OCI-LY1 (cell line): ENCODE measurements around the gene STXBP6.

ENCODE experiments used
- H2AFZ ChIP-seq: fragments of 200-600 bp; sonication (generic), shearing (Covaris generic); 2 replicates; pipeline ENCODE4 v1.6.0; 2014; ENCODE audit warnings: antibody characterized with exemption, mild to moderate bottlenecking, low read length
- H3F3A ChIP-seq: fragments of 200-600 bp; sonication (generic), shearing (Covaris generic); 2 replicates; pipeline ENCODE4 v1.6.0; 2014; ENCODE audit warnings: mild to moderate bottlenecking, antibody characterized with exemption, low read length, moderate library complexity; ENCODE audit not compliant: insufficient read depth
- H3K27ac ChIP-seq: fragments of 200-600 bp; sonication (generic); 2 replicates; pipeline ENCODE4 v1.5.1; 2014; ENCODE audit warnings: low read length, mixed run types, mild to moderate bottlenecking, low read depth; ENCODE audit not compliant: poor library complexity, severe bottlenecking
- H3K27me3 ChIP-seq: fragments of 200-600 bp; sonication (generic); 2 replicates; pipeline ENCODE4 v1.6.0; 2014; ENCODE audit warnings: antibody characterized with exemption, mild to moderate bottlenecking, low read length, moderate library complexity; ENCODE audit not compliant: insufficient read depth
- H3K36me3 ChIP-seq: fragments of 200-600 bp; sonication (generic); 2 replicates; pipeline ENCODE4 v1.6.1; 2014; ENCODE audit warnings: mild to moderate bottlenecking, antibody characterized with exemption, low read length, moderate library complexity, mixed read lengths; ENCODE audit not compliant: insufficient read depth
- H3K4me1 ChIP-seq: fragments of 200-600 bp; sonication (generic); 2 replicates; pipeline ENCODE4 v1.5.1; 2014; ENCODE audit warnings: mild to moderate bottlenecking, low read length, moderate library complexity; ENCODE audit not compliant: insufficient read depth, severe bottlenecking
- H3K4me2 ChIP-seq: fragments of 200-600 bp; sonication (generic), shearing (Covaris generic); 2 replicates; pipeline ENCODE4 v1.6.1; 2014; ENCODE audit warnings: low read length
- H3K4me3 ChIP-seq: fragments of 200-600 bp; sonication (generic); 2 replicates; pipeline ENCODE4 v1.5.1; 2014; ENCODE audit warnings: low read length, low read depth, mild to moderate bottlenecking, mixed read lengths; ENCODE audit not compliant: poor library complexity, severe bottlenecking
- H3K79me2 ChIP-seq: fragments of 200-600 bp; shearing (Covaris generic); 2 replicates; pipeline ENCODE4 v1.6.1; 2016; ENCODE audit warnings: mixed run types, low read length, mixed read lengths; ENCODE audit not compliant: insufficient read depth
- H3K9ac ChIP-seq: fragments of 200-600 bp; sonication (generic), shearing (Covaris generic); 2 replicates; pipeline ENCODE4 v1.6.1; 2014; ENCODE audit warnings: mild to moderate bottlenecking, low read length, mixed read lengths
- H3K9me2 ChIP-seq: fragments of 200-600 bp; sonication (generic), shearing (Covaris generic); 2 replicates; pipeline ENCODE4 v1.6.1; 2014; ENCODE audit warnings: low read depth, mild to moderate bottlenecking, low read length, mixed read lengths
- H3K9me3 ChIP-seq: fragments of 200-600 bp; shearing (Covaris generic); 2 replicates; pipeline ENCODE4 v1.6.1; 2014; ENCODE audit warnings: low read length, mixed read lengths
- H4K20me1 ChIP-seq: fragments of 200-600 bp; sonication (generic), shearing (Covaris generic); 2 replicates; pipeline ENCODE4 v1.6.0; 2016; ENCODE audit warnings: mild to moderate bottlenecking, low read length; ENCODE audit not compliant: insufficient read depth
- EZH2 ChIP-seq: fragments of 200-600 bp; sonication (generic), shearing (Covaris generic); IDR thresholded peaks from 2 replicates; pipeline ENCODE4 v1.8.0; 2017; ENCODE audit warnings: borderline replicate concordance, mixed run types, mild to moderate bottlenecking, antibody characterized with exemption, low read length, moderate library complexity, mixed read lengths
- TF ChIP-seq, protein P1 (sequence below): fragments of 200-600 bp; sonication (generic), shearing (Covaris generic); IDR thresholded peaks from 2 replicates; pipeline ENCODE4 v1.5.1; 2017; ENCODE audit warnings: mild to moderate bottlenecking, antibody characterized with exemption, low read length, moderate library complexity, mixed read lengths

Gene STXBP6

DNA sequence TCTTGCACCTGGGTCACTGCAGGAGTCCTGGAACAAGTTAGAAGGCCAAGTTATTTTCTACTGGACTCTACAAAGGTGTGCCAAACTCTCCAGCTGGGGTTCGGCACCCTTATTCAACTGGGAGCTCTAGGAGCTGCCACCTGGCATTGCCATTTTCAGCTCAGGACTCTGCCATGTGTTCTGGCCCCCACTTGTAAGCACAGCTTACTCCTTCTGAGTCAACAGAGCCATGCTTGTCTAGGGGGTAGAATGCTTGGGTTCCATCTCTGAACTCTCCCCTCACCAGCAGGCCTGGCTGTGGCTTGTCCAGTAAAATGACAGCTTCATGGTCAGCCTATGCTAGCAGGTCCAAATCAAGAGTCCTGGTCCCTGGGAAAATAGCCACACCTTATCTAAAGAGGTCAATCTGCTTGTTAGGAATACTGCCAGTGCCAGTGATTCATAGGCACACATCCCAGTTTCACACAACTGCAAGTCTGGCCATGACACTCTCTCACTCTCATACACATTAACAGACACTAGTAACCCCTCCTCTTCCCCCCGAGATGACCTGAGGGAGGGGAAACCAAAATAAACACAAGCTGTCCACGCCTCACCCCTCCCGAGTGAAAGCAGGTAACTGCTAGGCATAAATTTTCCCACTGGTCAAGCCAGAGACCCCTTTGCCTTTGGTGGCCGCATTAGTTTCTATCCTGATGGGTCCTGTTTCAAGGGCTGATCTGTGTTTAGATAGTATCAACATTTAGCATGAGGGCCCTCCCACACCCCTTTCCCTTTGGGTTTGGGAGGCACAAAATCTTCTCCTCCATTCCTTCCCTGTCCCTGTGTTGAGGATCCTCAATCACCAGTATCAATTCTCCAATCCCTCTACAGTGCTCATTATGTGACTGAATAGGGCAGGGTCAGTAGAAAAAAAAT lies 233.7 kb downstream of the STXBP6 start:
- Histone ChIP-seq H3K79me2 (no peaks in the 10 kb centered on the region), H3F3A (no peaks in the 10 kb centered on the region), H3K9me3 (no peaks in the 10 kb centered on the region), H3K4me2 (no peak overlapping the region), H3K27me3 (no peaks in the 10 kb centered on the region), H3K36me3 (no peaks in the 10 kb centered on the region), H3K9ac (no peak overlapping the region), H3K27ac (no peak overlapping the region), H3K4me1 (no peaks in the 10 kb centered on the region), H4K20me1 (no peaks in the 10 kb centered on the region), H3K9me2 (no peaks in the 10 kb centered on the region), H3K4me3 (no peak overlapping the region), H2AFZ (no peak overlapping the region)
- no peak for TF ChIP-seq EZH2
- TF ChIP-seq, protein P1, sequence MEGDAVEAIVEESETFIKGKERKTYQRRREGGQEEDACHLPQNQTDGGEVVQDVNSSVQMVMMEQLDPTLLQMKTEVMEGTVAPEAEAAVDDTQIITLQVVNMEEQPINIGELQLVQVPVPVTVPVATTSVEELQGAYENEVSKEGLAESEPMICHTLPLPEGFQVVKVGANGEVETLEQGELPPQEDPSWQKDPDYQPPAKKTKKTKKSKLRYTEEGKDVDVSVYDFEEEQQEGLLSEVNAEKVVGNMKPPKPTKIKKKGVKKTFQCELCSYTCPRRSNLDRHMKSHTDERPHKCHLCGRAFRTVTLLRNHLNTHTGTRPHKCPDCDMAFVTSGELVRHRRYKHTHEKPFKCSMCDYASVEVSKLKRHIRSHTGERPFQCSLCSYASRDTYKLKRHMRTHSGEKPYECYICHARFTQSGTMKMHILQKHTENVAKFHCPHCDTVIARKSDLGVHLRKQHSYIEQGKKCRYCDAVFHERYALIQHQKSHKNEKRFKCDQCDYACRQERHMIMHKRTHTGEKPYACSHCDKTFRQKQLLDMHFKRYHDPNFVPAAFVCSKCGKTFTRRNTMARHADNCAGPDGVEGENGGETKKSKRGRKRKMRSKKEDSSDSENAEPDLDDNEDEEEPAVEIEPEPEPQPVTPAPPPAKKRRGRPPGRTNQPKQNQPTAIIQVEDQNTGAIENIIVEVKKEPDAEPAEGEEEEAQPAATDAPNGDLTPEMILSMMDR = no peak

DNA sequence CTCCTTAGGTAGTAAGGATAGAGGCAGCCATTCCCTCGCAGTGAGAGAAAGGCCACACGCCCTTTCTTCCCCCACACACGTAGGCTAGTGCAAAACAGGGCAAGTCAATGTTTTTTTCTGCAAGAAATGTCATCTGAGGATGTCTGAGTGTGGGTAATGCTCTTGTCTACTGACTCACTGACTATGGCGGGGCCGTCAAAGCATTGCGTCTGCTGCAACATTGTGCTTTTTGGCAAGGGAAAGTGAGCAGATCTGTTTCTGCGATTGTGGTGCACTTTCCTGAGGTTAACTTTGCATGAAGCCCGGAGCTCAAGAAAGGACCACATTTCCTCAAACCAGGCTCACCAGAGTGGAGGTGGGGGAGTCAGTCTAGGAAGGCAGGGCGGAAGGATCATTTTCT lies 234.4 kb downstream of the STXBP6 start:
- Histone ChIP-seq H3K9me2 (no peaks in the 10 kb centered on the region), H3K27ac (no peak overlapping the region), H3K79me2 (no peaks in the 10 kb centered on the region), H3K36me3 (no peaks in the 10 kb centered on the region), H3F3A (no peaks in the 10 kb centered on the region), H4K20me1 (no peaks in the 10 kb centered on the region), H3K4me2 (no peak overlapping the region), H3K9me3 (no peaks in the 10 kb centered on the region), H2AFZ (no peak overlapping the region), H3K4me1 (no peaks in the 10 kb centered on the region), H3K27me3 (no peaks in the 10 kb centered on the region), H3K9ac (no peak overlapping the region), H3K4me3 (no peak overlapping the region)
- TF ChIP-seq, protein P1 = no peak
- TF ChIP-seq EZH2 = no peak

DNA sequence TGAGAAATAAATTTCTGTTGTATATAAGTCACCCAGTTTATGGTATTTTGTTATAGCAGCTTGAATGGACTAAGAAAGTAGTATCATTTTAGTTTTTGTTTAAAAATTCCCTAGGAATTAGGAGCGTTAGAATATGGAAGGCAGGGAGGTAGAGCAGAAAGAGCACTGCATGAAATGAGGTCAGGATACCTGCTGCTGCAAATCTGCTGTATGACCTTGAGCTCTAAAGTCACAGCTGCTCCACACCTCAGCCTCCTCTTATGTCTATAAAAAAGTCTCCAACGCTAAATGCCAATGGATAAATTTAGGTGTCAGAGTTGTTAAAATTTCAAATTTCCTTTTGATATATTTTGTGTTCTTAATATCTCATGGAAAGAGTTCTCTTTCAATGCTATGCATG lies 235.0 kb downstream of the STXBP6 start:
- H3K9me2 ChIP-seq = no peaks in the 10 kb centered on the region
- no peak overlapping the region for H3K4me2 ChIP-seq
- H3K4me3 ChIP-seq = no peak overlapping the region
- no peaks in the 10 kb centered on the region for H3F3A ChIP-seq
- no peak overlapping the region for H3K27ac ChIP-seq
- H3K9me3 ChIP-seq = no peaks in the 10 kb centered on the region
- TF ChIP-seq, protein P1 = no peak
- no peak for TF ChIP-seq EZH2
- H3K4me1 ChIP-seq = no peaks in the 10 kb centered on the region
- H3K79me2 ChIP-seq = no peaks in the 10 kb centered on the region
- no peak overlapping the region for H2AFZ ChIP-seq
- H3K36me3 ChIP-seq = no peaks in the 10 kb centered on the region
- H3K27me3 ChIP-seq = no peaks in the 10 kb centered on the region
- no peak overlapping the region for H3K9ac ChIP-seq
- no peaks in the 10 kb centered on the region for H4K20me1 ChIP-seq
